HepG2 (cell line): ENCODE results near the gene MRFAP1. TPM values are rescaled to one million over a fixed set of nuclear protein-coding genes. Genes with fewer than 3 reads are reported as not detected.

Experiments
- CHD4 ChIP-seq: fragments of 200-600 bp; sonication (generic); IDR thresholded peaks from 2 replicates; pipeline ENCODE4 v1.7.0; 2017; ENCODE audit warnings: mild to moderate bottlenecking, low read length, borderline replicate concordance
- KLF15 ChIP-seq: sonication (generic); formaldehyde crosslinking; IDR thresholded peaks from 2 replicates; pipeline ENCODE4 v1.8.1; 2023; ENCODE audit warnings: borderline replicate concordance, mild to moderate bottlenecking, inconsistent platforms, missing genetic modification reagents, mixed read lengths
- MED8 ChIP-seq: sonication (generic); formaldehyde crosslinking; IDR thresholded peaks from 2 replicates; pipeline ENCODE4 v1.8.1; 2023; ENCODE audit warnings: mild to moderate bottlenecking, missing genetic modification reagents; ENCODE audit not compliant: insufficient replicate concordance
- NFIB ChIP-seq: sonication (generic); formaldehyde crosslinking; IDR thresholded peaks from 2 replicates; pipeline ENCODE4 v1.9.0; 2021; ENCODE audit warnings: missing genetic modification reagents, mild to moderate bottlenecking, borderline replicate concordance
- ZBTB21 ChIP-seq: sonication (generic); formaldehyde crosslinking; IDR thresholded peaks from 2 replicates; pipeline ENCODE4 v1.4.0; 2020; ENCODE audit warnings: missing genetic modification reagents
- ZBTB4 ChIP-seq: sonication (generic); formaldehyde crosslinking; IDR thresholded peaks from 2 replicates; pipeline ENCODE4 v1.4.0; 2020; ENCODE audit warnings: missing genetic modification reagents, mild to moderate bottlenecking, borderline replicate concordance
- ZFP36L1 ChIP-seq: sonication (generic); formaldehyde crosslinking; IDR thresholded peaks from 2 replicates; pipeline ENCODE4 v1.8.0; 2022; ENCODE audit warnings: mild to moderate bottlenecking, missing genetic modification reagents, moderate library complexity
- ZKSCAN5 ChIP-seq: sonication (generic); formaldehyde crosslinking; IDR thresholded peaks from 2 replicates; pipeline ENCODE4 v1.5.1; 2020; ENCODE audit warnings: mild to moderate bottlenecking, missing genetic modification reagents
- ZMAT3 ChIP-seq: sonication (generic); formaldehyde crosslinking; conservative IDR thresholded peaks from 2 replicates; pipeline ENCODE4 v1.7.0; 2021; ENCODE audit warnings: missing genetic modification reagents
- ZNF232 ChIP-seq: sonication (generic); formaldehyde crosslinking; IDR thresholded peaks from 2 replicates; pipeline ENCODE4 v1.4.0; 2020; ENCODE audit warnings: missing genetic modification reagents, borderline replicate concordance
- ZNF296 ChIP-seq: sonication (generic); formaldehyde crosslinking; conservative IDR thresholded peaks from 2 replicates; pipeline ENCODE4 v1.5.0; 2020; ENCODE audit warnings: mild to moderate bottlenecking, missing genetic modification reagents
- ZNF709 ChIP-seq: sonication (generic); formaldehyde crosslinking; IDR thresholded peaks from 2 replicates; pipeline ENCODE4 v1.5.0; 2020; ENCODE audit warnings: mild to moderate bottlenecking, missing genetic modification reagents
- polyA plus RNA-seq, 8 experiments: library from polyadenylated mRNA; depleted of rRNA in 3 of 8; stranded (reverse) in 7 of 8; unstranded in 1 of 8; fragments of >200 nt; fragmentation: Illumina TruSeq in 4 of 8; extraction: Trizol in 4 of 8; gene quantifications; 2 replicates each; pipeline versions ENCODE4 v1.2.1 to v1.2.3, GENCODE V29; 2011 to 2016; ENCODE audit warnings: low read depth in 4 of 8, missing spikeins in 1 of 8, mixed read lengths in 1 of 8; ENCODE audit not compliant: insufficient read depth in 1 of 8
- total RNA-seq, 5 experiments: library from RNA; depleted of rRNA; stranded (reverse); fragments of >200 nt; fragmentation: Illumina TruSeq; extraction: Trizol; gene quantifications; 2 replicates each; pipeline ENCODE4 v1.2.3, GENCODE V29; 2016; ENCODE audit warnings: low read depth in 1 of 5
- TF ChIP-seq, protein P1 (sequence below): sonication (generic); formaldehyde crosslinking; conservative IDR thresholded peaks from 2 replicates; pipeline ENCODE4 v1.8.0; 2022; ENCODE audit warnings: mild to moderate bottlenecking, moderate library complexity, missing genetic modification reagents
- TF ChIP-seq, protein P2 (sequence below): sonication (generic); formaldehyde crosslinking; conservative IDR thresholded peaks from 2 replicates; pipeline ENCODE4 v1.4.0; 2020; ENCODE audit warnings: mild to moderate bottlenecking, missing genetic modification reagents, moderate library complexity
- TF ChIP-seq, protein P3 (sequence below): sonication (generic); formaldehyde crosslinking; IDR thresholded peaks from 2 replicates; pipeline ENCODE4 v1.4.0; 2020; ENCODE audit warnings: mild to moderate bottlenecking, missing genetic modification reagents

Gene MRFAP1
- total and polyA plus RNA-seq, 2 of the 13 experiments (the other 11 are each of a cell fraction or from before 2014, with no cell fraction given) = 112 to 158 TPM

DNA sequence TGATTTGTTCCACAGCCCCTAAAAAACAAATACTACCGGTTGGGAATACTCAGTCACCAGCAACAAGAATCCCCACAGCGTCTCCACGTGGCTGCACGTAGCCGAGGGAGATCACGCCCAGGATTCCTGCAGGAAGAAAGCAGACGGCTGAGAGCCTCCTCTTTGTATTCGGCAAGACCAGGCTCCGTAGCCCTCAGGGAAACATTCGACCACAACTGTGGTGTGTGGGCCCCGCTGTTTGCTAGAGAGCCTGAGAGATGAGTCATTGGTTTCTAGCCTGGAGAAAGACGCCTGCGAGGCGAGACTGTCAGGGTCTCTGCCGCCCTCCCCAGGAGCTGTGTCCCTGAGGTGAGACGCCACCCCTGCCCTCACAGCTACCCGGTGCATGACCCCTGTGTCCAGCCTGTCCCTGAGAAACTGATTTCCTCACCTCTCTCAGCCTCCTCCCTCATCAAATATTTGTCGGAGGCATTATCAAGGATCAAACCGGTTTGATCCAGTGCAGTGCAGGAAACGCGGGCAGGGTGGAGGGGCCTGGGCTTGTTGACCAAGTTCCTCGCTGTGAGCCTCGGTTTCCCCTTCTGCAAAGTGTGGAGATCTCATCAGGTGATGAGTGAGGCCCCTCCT lies 48.5 kb downstream of the MRFAP1 start (continued):
- TF ChIP-seq KLF15 (CRISPR knock-in tag) (no peak), ZBTB21 (CRISPR knock-in tag) (0 out of 2 replicates have a peak, but pooled peaks have one; percentile 17), ZNF232 (CRISPR knock-in tag) (0 out of 2 replicates have a peak, but pooled peaks have one; percentile 64), NFIB (CRISPR knock-in tag) (no peak), ZNF709 (CRISPR knock-in tag) (no peak; the same call in 1 of the 2 replicates), CHD4 (no peak), ZMAT3 (0 out of 2 replicates have a peak, but pooled peaks have one; percentile 53), ZFP36L1 (CRISPR knock-in tag) (peak; percentile 80; the same call in 1 of the 2 replicates), ZBTB4 (0 out of 2 replicates have a peak, but pooled peaks have one; percentile 52), MED8 (no peak), ZKSCAN5 (CRISPR knock-in tag) (0 out of 2 replicates have a peak, but pooled peaks have one; percentile 40), ZNF296 (no peak)
- TF ChIP-seq, protein P1, sequence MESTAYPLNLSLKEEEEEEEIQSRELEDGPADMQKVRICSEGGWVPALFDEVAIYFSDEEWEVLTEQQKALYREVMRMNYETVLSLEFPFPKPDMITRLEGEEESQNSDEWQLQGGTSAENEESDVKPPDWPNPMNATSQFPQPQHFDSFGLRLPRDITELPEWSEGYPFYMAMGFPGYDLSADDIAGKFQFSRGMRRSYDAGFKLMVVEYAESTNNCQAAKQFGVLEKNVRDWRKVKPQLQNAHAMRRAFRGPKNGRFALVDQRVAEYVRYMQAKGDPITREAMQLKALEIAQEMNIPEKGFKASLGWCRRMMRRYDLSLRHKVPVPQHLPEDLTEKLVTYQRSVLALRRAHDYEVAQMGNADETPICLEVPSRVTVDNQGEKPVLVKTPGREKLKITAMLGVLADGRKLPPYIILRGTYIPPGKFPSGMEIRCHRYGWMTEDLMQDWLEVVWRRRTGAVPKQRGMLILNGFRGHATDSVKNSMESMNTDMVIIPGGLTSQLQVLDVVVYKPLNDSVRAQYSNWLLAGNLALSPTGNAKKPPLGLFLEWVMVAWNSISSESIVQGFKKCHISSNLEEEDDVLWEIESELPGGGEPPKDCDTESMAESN (CRISPR knock-in tag) = no peak
- TF ChIP-seq, protein P2, sequence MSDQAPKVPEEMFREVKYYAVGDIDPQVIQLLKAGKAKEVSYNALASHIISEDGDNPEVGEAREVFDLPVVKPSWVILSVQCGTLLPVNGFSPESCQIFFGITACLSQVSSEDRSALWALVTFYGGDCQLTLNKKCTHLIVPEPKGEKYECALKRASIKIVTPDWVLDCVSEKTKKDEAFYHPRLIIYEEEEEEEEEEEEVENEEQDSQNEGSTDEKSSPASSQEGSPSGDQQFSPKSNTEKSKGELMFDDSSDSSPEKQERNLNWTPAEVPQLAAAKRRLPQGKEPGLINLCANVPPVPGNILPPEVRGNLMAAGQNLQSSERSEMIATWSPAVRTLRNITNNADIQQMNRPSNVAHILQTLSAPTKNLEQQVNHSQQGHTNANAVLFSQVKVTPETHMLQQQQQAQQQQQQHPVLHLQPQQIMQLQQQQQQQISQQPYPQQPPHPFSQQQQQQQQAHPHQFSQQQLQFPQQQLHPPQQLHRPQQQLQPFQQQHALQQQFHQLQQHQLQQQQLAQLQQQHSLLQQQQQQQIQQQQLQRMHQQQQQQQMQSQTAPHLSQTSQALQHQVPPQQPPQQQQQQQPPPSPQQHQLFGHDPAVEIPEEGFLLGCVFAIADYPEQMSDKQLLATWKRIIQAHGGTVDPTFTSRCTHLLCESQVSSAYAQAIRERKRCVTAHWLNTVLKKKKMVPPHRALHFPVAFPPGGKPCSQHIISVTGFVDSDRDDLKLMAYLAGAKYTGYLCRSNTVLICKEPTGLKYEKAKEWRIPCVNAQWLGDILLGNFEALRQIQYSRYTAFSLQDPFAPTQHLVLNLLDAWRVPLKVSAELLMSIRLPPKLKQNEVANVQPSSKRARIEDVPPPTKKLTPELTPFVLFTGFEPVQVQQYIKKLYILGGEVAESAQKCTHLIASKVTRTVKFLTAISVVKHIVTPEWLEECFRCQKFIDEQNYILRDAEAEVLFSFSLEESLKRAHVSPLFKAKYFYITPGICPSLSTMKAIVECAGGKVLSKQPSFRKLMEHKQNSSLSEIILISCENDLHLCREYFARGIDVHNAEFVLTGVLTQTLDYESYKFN (CRISPR knock-in tag) = peak; percentile 49; the same call in 1 of the 2 replicates
- TF ChIP-seq, protein P3, sequence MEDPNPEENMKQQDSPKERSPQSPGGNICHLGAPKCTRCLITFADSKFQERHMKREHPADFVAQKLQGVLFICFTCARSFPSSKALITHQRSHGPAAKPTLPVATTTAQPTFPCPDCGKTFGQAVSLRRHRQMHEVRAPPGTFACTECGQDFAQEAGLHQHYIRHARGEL (CRISPR knock-in tag) = no peak
